ENCODE data around the gene SMIM28. TPM values are rescaled to one million over a fixed set of nuclear protein-coding genes. Genes with fewer than 3 reads are reported as not detected.

SMIM28 gene
- total RNA-seq, 1 donor from 2014 or later, result not detected

- no peaks in the 10 kb centered on the region for H3K9me3 Mint-ChIP-seq
- DNase-seq (ENCODE audit: low spot score), result no peak
- intact Hi-C loops (cut with micrococcal nuclease), result no loop called here
- H3K4me3 Mint-ChIP-seq, result no peak overlapping the region
- H3K27me3 Mint-ChIP-seq (ENCODE audit: insufficient read depth), result peaks cover 1% of the 10 kb centered on the region
- peaks cover 5% of the 10 kb centered on the region for H3K4me1 Mint-ChIP-seq (ENCODE audit: low read depth)
- H3K36me3 Mint-ChIP-seq (ENCODE audit: low read depth), result no peaks in the 10 kb centered on the region
- peak overlapping the region; percentile 8 for H3K27ac Mint-ChIP-seq
Measured at GRCh38 chr6:138431256-138432062, 53.8 kb downstream of the SMIM28 start.

- no peak for DNase-seq (ENCODE audit: low spot score)
- H3K27ac Mint-ChIP-seq, result no peak overlapping the region
Measured at GRCh38 chr6:138432063-138432356, 54.3 kb downstream of the SMIM28 start.

More at GRCh38 chr6:138432063-138432356, 54.3 kb downstream of the SMIM28 start:
- intact Hi-C loops (cut with micrococcal nuclease), result no loop called here
- H3K4me3 Mint-ChIP-seq, result no peak overlapping the region
- H3K36me3 Mint-ChIP-seq (ENCODE audit: low read depth), result no peaks in the 10 kb centered on the region
- H3K27me3 Mint-ChIP-seq (ENCODE audit: insufficient read depth), result peaks cover 1% of the 10 kb centered on the region
- peaks cover 5% of the 10 kb centered on the region for H3K4me1 Mint-ChIP-seq (ENCODE audit: low read depth)
- H3K9me3 Mint-ChIP-seq, result no peaks in the 10 kb centered on the region

Other genes with a start within 250 kb of the SMIM28 start
- 0.22 and 0.29 TPM in 2 replicates for gene ARFGEF3, start 216.0 kb upstream of the SMIM28 start, total RNA-seq
- not detected in 2 replicates for gene PBOV1, start 159.4 kb upstream of the SMIM28 start, total RNA-seq
- 18.9 and 21.4 TPM in 2 replicates for gene HEBP2, start 26.3 kb downstream of the SMIM28 start, total RNA-seq
- gene NHSL1, start 121.6 kb downstream of the SMIM28 start, total RNA-seq, result 0.49 and 0.86 TPM in 2 replicates

All from activated T-helper 1 cell treated with anti-CD3 and anti-CD28 coated beads, Interleukin-12 subunit alpha, Interleukin-12 subunit beta, Interleukin-2, Interleukin-4 antibody, amounts not matched to agents 30 ng/mL and 10 ng/mL and 1 ng/mL, durations not matched to agents 14 hours and 24 hours and 36 hours (primary cell).